IMR-90 (cell line): ENCODE results near the gene MGLL. TPM values are rescaled to one million over a fixed set of nuclear protein-coding genes. Genes with fewer than 3 reads are reported as not detected.

Experiments used
- ATAC-seq: fragments of 200-7000 bp; cut with Tn5 transposase; 2 replicates; pipeline ENCODE4 v1.9.1; 2020; ENCODE audit warnings: low read depth, mild to moderate bottlenecking, moderate library complexity
- BruUV-seq: library from RNA; stranded (reverse); fragments of 400-500 nt; replicated peaks from 2 replicates; lab custom pipeline; 2021; lab: Mats Ljungman, UMichigan
- CTCF ChIA-PET: fragments of 300-600 bp; formaldehyde crosslinking; extraction: SDS; loops from one replicate; lab custom pipeline; 2021; ENCODE audit warnings: antibody characterized with exemption; lab: Yijun Ruan, JAX
- POLR2A ChIA-PET: fragments of 300-600 bp; sonication (Branson Sonifier 250); formaldehyde crosslinking; loops from one replicate; lab custom pipeline; 2022; ENCODE audit warnings: antibody characterized with exemption; ENCODE audit not compliant: unreplicated experiment; lab: Charles Lee
- DNase-seq: peaks from one replicate; pipeline ENCODE4 v3.0.0; 2013
- H2AFZ ChIP-seq: replicated peaks from 2 replicates; pipeline ENCODE3; 2013; ENCODE audit warnings: low read length, mild to moderate bottlenecking; ENCODE audit not compliant: poor library complexity
- H2AK5ac ChIP-seq: 2 replicates; pipeline ENCODE4 v1.6.1; 2013; ENCODE audit warnings: low read depth, low read length, inconsistent platforms
- H2AK9ac ChIP-seq: replicated peaks from 2 replicates; pipeline ENCODE3; 2013; ENCODE audit warnings: mild to moderate bottlenecking, low read depth, low read length, moderate library complexity; ENCODE audit not compliant: poor library complexity
- H2BK120ac ChIP-seq: 2 replicates; pipeline ENCODE4 v1.6.1; 2013; ENCODE audit warnings: low read depth, low read length, inconsistent platforms
- H2BK15ac ChIP-seq: 3 replicates; pipeline ENCODE4 v1.6.1; 2013; ENCODE audit warnings: low read depth, low read length, inconsistent platforms
- H2BK20ac ChIP-seq: 2 replicates; pipeline ENCODE4 v1.6.1; 2013; ENCODE audit warnings: low read depth, mild to moderate bottlenecking, inconsistent platforms, low read length, moderate library complexity
- H2BK5ac ChIP-seq: 2 replicates; pipeline ENCODE4 v1.6.1; 2013; ENCODE audit warnings: mild to moderate bottlenecking, low read depth, low read length, inconsistent platforms; ENCODE audit not compliant: poor library complexity, severe bottlenecking
- H3K14ac ChIP-seq: replicated peaks from 2 replicates; pipeline ENCODE4 v1.6.1; 2013; ENCODE audit warnings: low read depth, low read length, inconsistent platforms
- H3K18ac ChIP-seq: 2 replicates; pipeline ENCODE4 v1.6.1; 2013; ENCODE audit warnings: low read depth, low read length, control low read depth
- H3K23ac ChIP-seq: 2 replicates; pipeline ENCODE4 v1.6.1; 2013; ENCODE audit warnings: low read depth, low read length, inconsistent platforms
- H3K27ac ChIP-seq: 2 replicates; pipeline ENCODE4 v1.5.1; 2013; ENCODE audit warnings: mild to moderate bottlenecking, control low read depth, low read length; ENCODE audit not compliant: insufficient read depth
- H3K27me3 ChIP-seq: 2 replicates; pipeline ENCODE4 v1.6.1; 2013; ENCODE audit warnings: low read length; ENCODE audit not compliant: control insufficient read depth, insufficient read depth
- H3K36me3 ChIP-seq: 2 replicates; pipeline ENCODE4 v1.6.1; 2013; ENCODE audit warnings: low read length, mixed read lengths; ENCODE audit not compliant: control insufficient read depth, insufficient read depth
- H3K4ac ChIP-seq: 2 replicates; pipeline ENCODE4 v1.6.1; 2013; ENCODE audit warnings: low read depth, low read length, inconsistent platforms
- H3K4me1 ChIP-seq: 2 replicates; pipeline ENCODE4 v1.6.1; 2013; ENCODE audit warnings: low read length, mixed read lengths; ENCODE audit not compliant: control insufficient read depth, insufficient read depth
- H3K4me2 ChIP-seq: 2 replicates; pipeline ENCODE4 v1.6.1; 2013; ENCODE audit warnings: low read depth, mild to moderate bottlenecking, control low read depth, low read length, moderate library complexity
- H3K4me3 ChIP-seq: 2 replicates; pipeline ENCODE4 v1.5.1; 2013; ENCODE audit warnings: low read depth, mild to moderate bottlenecking, control low read depth, low read length, moderate library complexity; ENCODE audit not compliant: insufficient read depth
- H3K56ac ChIP-seq: 2 replicates; pipeline ENCODE4 v1.6.1; 2013; ENCODE audit warnings: low read length, inconsistent platforms; ENCODE audit not compliant: insufficient read depth; ENCODE audit errors: extremely low read depth
- H3K79me1 ChIP-seq, 2 experiments: 2 replicates each; pipeline ENCODE4 v1.6.1; 2013; ENCODE audit warnings: low read length in 2 of 2, inconsistent platforms in 1 of 2, low read depth in 1 of 2
- H3K9ac ChIP-seq: 2 replicates; pipeline ENCODE4 v1.6.1; 2013; ENCODE audit warnings: low read depth, low read length, control low read depth
- H3K9me1 ChIP-seq: 2 replicates; pipeline ENCODE4 v1.6.1; 2013; ENCODE audit warnings: low read length, inconsistent platforms; ENCODE audit not compliant: insufficient read depth
- H3K9me3 ChIP-seq: 2 replicates; pipeline ENCODE4 v1.6.1; 2013; ENCODE audit warnings: low read length; ENCODE audit not compliant: control insufficient read depth, insufficient read depth
- H4K20me1 ChIP-seq: 2 replicates; pipeline ENCODE4 v1.6.1; 2013; ENCODE audit warnings: low read length, inconsistent platforms; ENCODE audit not compliant: insufficient read depth
- H4K5ac ChIP-seq: 2 replicates; pipeline ENCODE4 v1.6.1; 2013; ENCODE audit warnings: mild to moderate bottlenecking, low read depth, low read length, control low read depth
- H4K8ac ChIP-seq, 2 experiments: 2 replicates each; pipeline ENCODE4 v1.6.1; 2013; ENCODE audit warnings: low read depth in 2 of 2, low read length in 2 of 2, control low read depth in 1 of 2, inconsistent platforms in 1 of 2
- H4K91ac ChIP-seq: 2 replicates; pipeline ENCODE4 v1.6.1; 2013; ENCODE audit warnings: low read depth, low read length, inconsistent platforms; ENCODE audit not compliant: insufficient read depth
- BHLHE40 ChIP-seq: fragments of 150-350 bp; IDR thresholded peaks from 2 replicates; pipeline ENCODE4 v1.6.1; 2016; ENCODE audit warnings: mild to moderate bottlenecking, low read depth, low read length
- CEBPB ChIP-seq: IDR thresholded peaks from 2 replicates; pipeline ENCODE4 v1.6.1; 2012; ENCODE audit warnings: low read depth, low read length, improper control_type of control experiment
- CTCF ChIP-seq: conservative IDR thresholded peaks from 2 replicates; pipeline ENCODE4 v1.5.1; 2012; ENCODE audit warnings: mild to moderate bottlenecking, low read depth, low read length, improper control_type of control experiment
- ELK1 ChIP-seq: fragments of 150-350 bp; IDR thresholded peaks from 2 replicates; pipeline ENCODE4 v1.6.1; 2016; ENCODE audit warnings: low read depth, mild to moderate bottlenecking, low read length, moderate library complexity, borderline replicate concordance
- FOS ChIP-seq: fragments of 150-350 bp; IDR thresholded peaks from 2 replicates; pipeline ENCODE4 v1.6.1; 2016; ENCODE audit warnings: low read depth, low read length
- MAFK ChIP-seq: IDR thresholded peaks from 2 replicates; pipeline ENCODE4 v1.6.1; 2012; ENCODE audit warnings: low read depth, low read length, improper control_type of control experiment
- MAZ ChIP-seq: IDR thresholded peaks from 2 replicates; pipeline ENCODE4 v1.6.1; 2012; ENCODE audit warnings: low read depth, mild to moderate bottlenecking, low read length, improper control_type of control experiment, moderate library complexity, borderline replicate concordance
- MXI1 ChIP-seq: IDR thresholded peaks from 2 replicates; pipeline ENCODE4 v1.6.1; 2012; ENCODE audit warnings: low read depth, mild to moderate bottlenecking, low read length, moderate library complexity, borderline replicate concordance
- NFE2L2 ChIP-seq: fragments of 150-350 bp; IDR thresholded peaks from 2 replicates; pipeline ENCODE4 v1.6.1; 2016; ENCODE audit warnings: low read depth, mild to moderate bottlenecking, low read length
- RAD21 ChIP-seq: IDR thresholded peaks from 2 replicates; pipeline ENCODE4 v1.6.1; 2012; ENCODE audit warnings: low read length, improper control_type of control experiment
- RCOR1 ChIP-seq: IDR thresholded peaks from 2 replicates; pipeline ENCODE4 v1.6.1; 2012; ENCODE audit warnings: mild to moderate bottlenecking, low read length, improper control_type of control experiment; ENCODE audit not compliant: insufficient replicate concordance
- RFX5 ChIP-seq: IDR thresholded peaks from 2 replicates; pipeline ENCODE4 v1.8.0; 2012; ENCODE audit warnings: low read depth, mild to moderate bottlenecking, low read length, moderate library complexity
- SMC3 ChIP-seq: fragments of 150-350 bp; IDR thresholded peaks from 2 replicates; pipeline ENCODE4 v1.6.1; 2016; ENCODE audit warnings: low read depth, mild to moderate bottlenecking, antibody characterized with exemption, low read length, moderate library complexity
- USF2 ChIP-seq: fragments of 150-350 bp; IDR thresholded peaks from 2 replicates; pipeline ENCODE4 v1.6.1; 2017; ENCODE audit warnings: mild to moderate bottlenecking, antibody characterized with exemption, low read length, low read depth
- WGBS, 2 experiments: methylation state at CpG; one replicate each; pipeline versions ENCODE4 v1.1.5 to v1.1.7; 2013; ENCODE audit warnings: missing lambda C conversion rate in 2 of 2; ENCODE audit not compliant: insufficient read length in 1 of 2; ENCODE audit errors: extremely low coverage in 2 of 2; 5-methylcytosine and 5-hydroxymethylcytosine counted together
- dilution Hi-C: fragments of 300-500 bp; cut with HindIII; formaldehyde crosslinking; loops from one replicate; pipeline ENCODE4 v1.14.3; 2018; ENCODE audit warnings: low sequenced_read_pairs; ENCODE audit not compliant: unreplicated experiment
- in situ Hi-C: fragments of 300-500 bp; cut with MboI; formaldehyde crosslinking; loops from 3 replicates; pipeline ENCODE4 v1.14.3; 2019; ENCODE audit warnings: low sequenced_read_pairs, inconsistent platforms, mixed read lengths
- intact Hi-C: fragments of 100-400 bp; cut with micrococcal nuclease; formaldehyde crosslinking; loops from 2 replicates; pipeline ENCODE4 v1.10.0; 2022
- polyA plus RNA-seq, 3 experiments: library from polyadenylated mRNA; depleted of rRNA; stranded (reverse); fragments of >200 nt; gene quantifications; 2 replicates each; pipeline ENCODE4 v1.2.3, GENCODE V29; 2012; ENCODE audit warnings: low replicate concordance in 1 of 3
- total RNA-seq: library from RNA; depleted of rRNA; stranded (reverse); fragments of >200 nt; gene quantifications from 2 replicates; pipeline ENCODE4 v1.2.3, GENCODE V29; 2012

The MGLL gene
- total and polyA plus RNA-seq, 2 of the 4 experiments (the other 2 are of a cell fraction), result 23.7 to 60.6 TPM

GRCh38 chr3:127738192-127738840 is 84.0 kb downstream of the MGLL start:
- H3K79me1 ChIP-seq, result peaks cover 37 to 74% of the 10 kb centered on the region in 2 experiments
- H4K20me1 ChIP-seq, result no peaks in the 10 kb centered on the region
- peaks cover 42% of the 10 kb centered on the region for H3K9me1 ChIP-seq
- H3K36me3 ChIP-seq, result no peaks in the 10 kb centered on the region
- H3K23ac ChIP-seq, result peak overlapping the region; percentile 16; the same call in 1 of the 2 replicates
- ATAC-seq, result no peak
- H4K91ac ChIP-seq, result peak overlapping the region; percentile 78
- peak overlapping the region; percentile 0; the same call in 1 of the 2 replicates for H3K27ac ChIP-seq
- peak overlapping the region; percentile 82 for H3K4ac ChIP-seq
- peak overlapping the region; percentile 85 for H2AK9ac ChIP-seq
- peak overlapping the region; percentile 75; the same call in 1 of the 2 replicates for H2AK5ac ChIP-seq
- H3K9ac ChIP-seq, result no peak overlapping the region; the same call in 1 of the 2 replicates
- in situ Hi-C loops (no loop called here), intact Hi-C loops (loop anchor here (5.0 kb wide), 1 partner anchor 84 kb away; the partner anchor contains the start of gene MGLL), dilution Hi-C loops (no loop called here)
- no peaks in the 10 kb centered on the region for H3K27me3 ChIP-seq
- peak overlapping the region; percentile 53 for H2BK5ac ChIP-seq
- H2AFZ ChIP-seq, result peak overlapping the region; percentile 62
- DNase-seq, result peak; percentile 36
- peaks cover 24% of the 10 kb centered on the region for H3K4me1 ChIP-seq
- CTCF ChIA-PET, result interaction anchor here (0.6 kb wide), 1 partner anchor 76 kb away, joined by 3 read pairs; no protein-coding TSS in a partner anchor
- no peak overlapping the region for H3K56ac ChIP-seq
- H3K4me2 ChIP-seq, result no peak overlapping the region
- H2BK20ac ChIP-seq, result peak overlapping the region; percentile 54; the same call in 1 of the 2 replicates
- H3K18ac ChIP-seq, result peak overlapping the region; percentile 4; the same call in 1 of the 2 replicates
- peak overlapping the region; percentile 51 to 68; a peak in 3 of 4 replicates for H4K8ac ChIP-seq
- H2BK15ac ChIP-seq, result peak overlapping the region; percentile 71; the same call in 2 of the 3 replicates
- no TSS peak for BruUV-seq
- H2BK120ac ChIP-seq, result peak overlapping the region; percentile 72
- no peak overlapping the region for H3K4me3 ChIP-seq
- POLR2A ChIA-PET, result no interaction called here
- WGBS, 2 experiments, result 100% methylated on average over 3 of the region's 8 CpGs; no CpG with 5 or more reads in 1 of the 2 experiments
- no peak for TF ChIP-seq BHLHE40
- TF ChIP-seq MAZ, result no peak
- TF ChIP-seq MXI1, result no peak
- TF ChIP-seq ELK1, result no peak
- no peak for TF ChIP-seq FOS
- no peak for TF ChIP-seq MAFK
- no peak for TF ChIP-seq USF2
- TF ChIP-seq RCOR1, result no peak
- no peak for TF ChIP-seq RFX5
- no peak for TF ChIP-seq RAD21
- TF ChIP-seq CTCF, result no peak
- no peak for TF ChIP-seq NFE2L2
- no peak for TF ChIP-seq CEBPB
- no peak for TF ChIP-seq SMC3
- H3K9me3 ChIP-seq, result no peaks in the 10 kb centered on the region
- peak overlapping the region; percentile 82 for H3K14ac ChIP-seq
- H4K5ac ChIP-seq, result peak overlapping the region; percentile 30; the same call in 1 of the 2 replicates
